ENCODE results near the gene PLA2G4A.

PLA2G4A gene

DNA sequence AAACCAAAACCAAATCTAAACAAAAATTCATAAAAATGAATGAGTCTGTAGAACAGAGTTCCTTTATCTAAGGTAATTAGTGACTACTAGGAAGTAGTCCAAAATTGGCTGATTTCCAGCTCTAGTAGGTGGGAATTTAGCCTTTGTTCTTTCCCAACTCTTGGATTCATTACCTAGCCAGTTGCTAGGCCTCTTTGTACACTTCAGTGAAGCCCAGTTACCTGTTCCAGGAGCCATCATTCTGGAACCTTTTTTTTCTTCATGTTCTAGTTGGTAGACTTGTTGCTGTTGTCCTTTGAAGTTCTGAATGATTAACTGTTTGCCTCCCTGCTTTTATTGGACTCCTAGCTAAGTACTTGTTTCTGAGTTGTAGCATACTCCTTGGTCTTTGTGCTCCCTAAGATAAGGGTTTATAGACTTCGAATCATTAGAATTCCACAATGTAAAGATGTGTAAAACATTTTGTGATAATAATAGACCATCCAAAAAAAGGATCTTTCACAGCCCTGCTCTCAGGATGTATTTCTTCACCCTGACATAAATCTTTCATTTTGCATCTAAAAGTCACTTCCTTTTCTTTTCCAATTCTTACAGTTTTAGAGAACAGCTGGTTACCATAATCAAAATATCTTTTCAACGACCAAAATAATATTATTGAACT lies 9.8 kb downstream of the PLA2G4A start:
- TF ChIP-seq, protein P1, sequence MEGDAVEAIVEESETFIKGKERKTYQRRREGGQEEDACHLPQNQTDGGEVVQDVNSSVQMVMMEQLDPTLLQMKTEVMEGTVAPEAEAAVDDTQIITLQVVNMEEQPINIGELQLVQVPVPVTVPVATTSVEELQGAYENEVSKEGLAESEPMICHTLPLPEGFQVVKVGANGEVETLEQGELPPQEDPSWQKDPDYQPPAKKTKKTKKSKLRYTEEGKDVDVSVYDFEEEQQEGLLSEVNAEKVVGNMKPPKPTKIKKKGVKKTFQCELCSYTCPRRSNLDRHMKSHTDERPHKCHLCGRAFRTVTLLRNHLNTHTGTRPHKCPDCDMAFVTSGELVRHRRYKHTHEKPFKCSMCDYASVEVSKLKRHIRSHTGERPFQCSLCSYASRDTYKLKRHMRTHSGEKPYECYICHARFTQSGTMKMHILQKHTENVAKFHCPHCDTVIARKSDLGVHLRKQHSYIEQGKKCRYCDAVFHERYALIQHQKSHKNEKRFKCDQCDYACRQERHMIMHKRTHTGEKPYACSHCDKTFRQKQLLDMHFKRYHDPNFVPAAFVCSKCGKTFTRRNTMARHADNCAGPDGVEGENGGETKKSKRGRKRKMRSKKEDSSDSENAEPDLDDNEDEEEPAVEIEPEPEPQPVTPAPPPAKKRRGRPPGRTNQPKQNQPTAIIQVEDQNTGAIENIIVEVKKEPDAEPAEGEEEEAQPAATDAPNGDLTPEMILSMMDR (IDR thresholded peaks at IDR 0.05; ENCODE audit: low read depth, low read length) = no peak
- no peak for DNase-seq (ENCODE audit: low read depth in 2 of 2)
- H3K4me3 ChIP-seq (replicated peaks in 1 of 2; ENCODE audit: low read depth in 2 of 2, low read length in 2 of 2) = no peak overlapping the region

DNA sequence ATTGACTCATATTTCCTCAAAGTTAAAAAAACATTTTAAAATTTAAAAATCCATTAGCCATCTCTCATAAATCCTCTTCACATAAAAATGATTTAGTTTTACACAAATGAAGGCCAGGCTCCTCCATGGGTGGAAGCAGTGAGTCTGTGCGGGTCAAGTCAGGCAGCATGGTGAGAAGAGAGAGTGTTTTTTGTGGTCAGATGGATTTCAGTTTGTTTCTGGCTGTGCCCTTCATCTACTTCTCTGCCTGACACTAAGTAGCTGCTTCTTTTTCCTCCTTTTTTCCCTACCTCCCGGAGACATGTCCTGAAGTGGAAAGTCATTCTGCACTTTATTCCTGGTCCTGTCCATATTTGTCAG lies 10.3 kb downstream of the PLA2G4A start:
- TF ChIP-seq, protein P1 (IDR thresholded peaks at IDR 0.05; ENCODE audit: low read depth, low read length) = no peak
- H3K4me3 ChIP-seq (replicated peaks in 1 of 2; ENCODE audit: low read depth in 2 of 2, low read length in 2 of 2) = no peak overlapping the region
- no peak for DNase-seq (ENCODE audit: low read depth in 2 of 2)

DNA sequence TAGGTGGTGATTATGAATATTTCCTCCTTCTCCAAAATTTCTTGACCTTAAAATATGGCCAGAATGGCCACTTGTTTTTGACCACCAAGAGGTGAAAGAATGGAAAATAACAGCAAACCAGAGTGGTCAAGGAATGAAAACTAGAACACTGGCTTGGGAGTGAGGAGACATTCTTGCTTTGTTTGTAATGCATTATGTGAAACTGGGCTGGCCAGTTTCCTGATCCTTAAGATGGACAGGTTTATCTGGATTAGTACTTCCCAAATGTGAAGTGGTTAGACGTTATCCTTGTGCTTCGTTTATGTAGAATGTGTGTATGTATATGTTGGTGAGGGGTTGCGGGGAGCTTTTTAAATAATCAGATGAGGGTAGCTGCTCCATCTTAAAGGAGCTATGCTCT lies 12.8 kb downstream of the PLA2G4A start:
- DNase-seq (ENCODE audit: low read depth in 2 of 2) = peak; percentile 26 to 29
- no peak overlapping the region for H3K4me3 ChIP-seq (replicated peaks in 1 of 2; ENCODE audit: low read depth in 2 of 2, low read length in 2 of 2)
- TF ChIP-seq, protein P1 (IDR thresholded peaks at IDR 0.05; ENCODE audit: low read depth, low read length) = no peak

- DNase-seq (ENCODE audit: low read depth in 2 of 2) = peak in 1 of 2 donors; percentile 17
- TF ChIP-seq, protein P1 (IDR thresholded peaks at IDR 0.05; ENCODE audit: low read depth, low read length) = no peak
Observed at GRCh38 chr1:186842547-186842946, 13.8 kb downstream of the PLA2G4A start.

GRCh38 chr1:186843226-186843625 lies 14.5 kb downstream of the PLA2G4A start:
- TF ChIP-seq, protein P1 (IDR thresholded peaks at IDR 0.05; ENCODE audit: low read depth, low read length) = no peak
- DNase-seq (ENCODE audit: low read depth in 2 of 2) = no peak
- H3K4me3 ChIP-seq (replicated peaks in 1 of 2; ENCODE audit: low read depth in 2 of 2, low read length in 2 of 2) = no peak overlapping the region

More at GRCh38 chr1:186842547-186842946, 13.8 kb downstream of the PLA2G4A start:
- no peak overlapping the region for H3K4me3 ChIP-seq (replicated peaks in 1 of 2; ENCODE audit: low read depth in 2 of 2, low read length in 2 of 2)

DNA sequence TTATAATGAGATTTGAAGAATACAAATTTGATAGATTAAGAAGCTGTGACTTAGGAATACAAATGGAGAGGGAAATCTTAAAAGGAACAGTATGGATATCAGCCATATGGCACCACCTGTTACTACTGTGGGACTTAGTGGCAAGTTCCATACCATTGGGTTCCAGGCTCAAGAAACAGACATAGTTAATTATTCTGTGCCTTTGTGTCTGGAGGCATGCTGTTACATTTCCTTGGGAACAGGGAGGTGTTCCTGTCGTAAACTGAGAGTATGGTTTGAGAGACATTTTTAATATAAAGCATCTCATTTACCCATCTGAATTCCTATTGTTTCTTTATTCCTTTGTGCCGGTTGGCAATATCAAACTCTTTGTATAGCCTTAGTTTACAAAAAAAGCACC lies 15.2 kb downstream of the PLA2G4A start:
- no peak for DNase-seq (ENCODE audit: low read depth in 2 of 2)
- TF ChIP-seq, protein P1 (IDR thresholded peaks at IDR 0.05; ENCODE audit: low read depth, low read length) = no peak
- no peak overlapping the region for H3K4me3 ChIP-seq (replicated peaks in 1 of 2; ENCODE audit: low read depth in 2 of 2, low read length in 2 of 2)
